PC-3 (cell line): ENCODE measurements around the gene ZDHHC7. TPM values are rescaled to one million over a fixed set of nuclear protein-coding genes. Genes with fewer than 3 reads are reported as not detected.

ENCODE experiments used
- ATAC-seq: fragments of 200-7000 bp; cut with Tn5 transposase; 2 replicates; pipeline ENCODE4 v1.9.1; 2020; ENCODE audit warnings: mild to moderate bottlenecking, moderate library complexity
- BruUV-seq: library from RNA; stranded (reverse); fragments of 400-500 nt; replicated peaks from 2 replicates; lab custom pipeline; 2021; lab: Mats Ljungman, UMichigan
- CTCF ChIA-PET: fragments of 300-600 bp; sonication (Branson Sonifier 250); formaldehyde crosslinking; loops from one replicate; lab custom pipeline; 2022; ENCODE audit warnings: antibody characterized with exemption; lab: Charles Lee
- POLR2A ChIA-PET: fragments of 300-600 bp; sonication (Branson Sonifier 250); formaldehyde crosslinking; loops from one replicate; lab custom pipeline; 2022; ENCODE audit warnings: antibody characterized with exemption; ENCODE audit not compliant: unreplicated experiment; lab: Charles Lee
- DNase-seq: peaks from one replicate; pipeline ENCODE4 v3.0.0-alpha.2; 2015
- H2AFZ ChIP-seq: fragments of 300-600 bp; sonication (generic); 2 replicates; pipeline ENCODE4 v1.6.0; 2016; ENCODE audit warnings: antibody characterized with exemption, low read length
- H3F3A ChIP-seq: fragments of 300-600 bp; sonication (generic); one replicate; pipeline ENCODE4 v1.6.0; 2017; ENCODE audit warnings: antibody characterized with exemption, low read length, control low read depth, mild to moderate bottlenecking; ENCODE audit not compliant: unreplicated experiment
- H3K27ac ChIP-seq: fragments of 300-600 bp; sonication (generic); 2 replicates; pipeline ENCODE4 v1.5.1; 2016; ENCODE audit warnings: mild to moderate bottlenecking, low read length
- H3K27me3 ChIP-seq: fragments of 300-600 bp; sonication (generic); 2 replicates; pipeline ENCODE4 v1.6.1; 2016; ENCODE audit warnings: low read length, mixed read lengths
- H3K36me3 ChIP-seq: fragments of 300-600 bp; sonication (generic); 2 replicates; pipeline ENCODE4 v1.6.1; 2016; ENCODE audit warnings: low read depth, mixed run types, low read length, mixed read lengths
- H3K4me1 ChIP-seq: fragments of 300-600 bp; sonication (generic); 2 replicates; pipeline ENCODE4 v1.5.1; 2016; ENCODE audit warnings: low read length; ENCODE audit not compliant: insufficient read depth
- H3K4me2 ChIP-seq: fragments of 300-600 bp; sonication (generic); 2 replicates; pipeline ENCODE4 v1.6.0; 2016; ENCODE audit warnings: low read length
- H3K4me3 ChIP-seq: fragments of 300-600 bp; sonication (generic); 2 replicates; pipeline ENCODE4 v1.5.1; 2016; ENCODE audit warnings: mild to moderate bottlenecking, low read length, mixed read lengths
- H3K79me2 ChIP-seq: fragments of 300-600 bp; sonication (generic); 2 replicates; pipeline ENCODE4 v1.6.1; 2017; ENCODE audit warnings: low read length, mixed read lengths
- H3K9ac ChIP-seq: fragments of 300-600 bp; sonication (generic); 2 replicates; pipeline ENCODE4 v1.6.0; 2016; ENCODE audit warnings: mild to moderate bottlenecking, low read length
- H3K9me2 ChIP-seq: fragments of 300-600 bp; sonication (generic); replicated peaks from 2 replicates; pipeline ENCODE4 v1.6.1; 2016; ENCODE audit warnings: mixed run types, low read length, mixed read lengths
- H3K9me3 ChIP-seq: fragments of 300-600 bp; sonication (generic); 2 replicates; pipeline ENCODE4 v1.6.1; 2016; ENCODE audit warnings: low read length, mixed read lengths
- H4K20me1 ChIP-seq: fragments of 300-600 bp; sonication (generic); 2 replicates; pipeline ENCODE4 v1.6.1; 2016; ENCODE audit warnings: low read length, mixed read lengths
- CTCF ChIP-seq: fragments of 300-600 bp; sonication (generic); conservative IDR thresholded peaks from 2 replicates; pipeline ENCODE4 v1.5.1; 2017; ENCODE audit warnings: antibody characterized with exemption, low read depth, mild to moderate bottlenecking, low read length
- EZH2 ChIP-seq: fragments of 300-600 bp; sonication (generic); IDR thresholded peaks from one replicate; pipeline ENCODE4 v1.6.1; 2017; ENCODE audit warnings: antibody characterized with exemption, mild to moderate bottlenecking, low read length; ENCODE audit not compliant: unreplicated experiment
- EZH2phosphoT487 ChIP-seq: fragments of 300-600 bp; sonication (generic); IDR thresholded peaks from 2 replicates; pipeline ENCODE4 v1.6.1; 2018; ENCODE audit warnings: mild to moderate bottlenecking, antibody characterized with exemption, low read length, borderline replicate concordance
- intact Hi-C: fragments of 100-400 bp; cut with micrococcal nuclease; formaldehyde crosslinking; loops from 2 replicates; pipeline ENCODE4 v1.9.0; 2023
- total RNA-seq: library from RNA; depleted of rRNA; stranded (reverse); fragments of >200 nt; gene quantifications from 2 replicates; pipeline ENCODE4 v1.2.3, GENCODE V29; 2014

ZDHHC7 gene
- total RNA-seq, 1 experiment from 2014 or later, result 42.1 TPM

- ChIA-PET POLR2A (no interaction called here), CTCF (no interaction called here)
- TF ChIP-seq EZH2 (no peak), CTCF (no peak), EZH2phosphoT487 (no peak)
- no peak overlapping the region for H3K27ac ChIP-seq
- no peaks in the 10 kb centered on the region for H4K20me1 ChIP-seq
- H3F3A ChIP-seq, result no peaks in the 10 kb centered on the region
- no peak overlapping the region for H3K4me3 ChIP-seq
- H3K9me2 ChIP-seq, result no peaks in the 10 kb centered on the region
- no peaks in the 10 kb centered on the region for H3K27me3 ChIP-seq
- H2AFZ ChIP-seq, result no peak overlapping the region
- H3K4me1 ChIP-seq, result peaks cover 10% of the 10 kb centered on the region
- H3K36me3 ChIP-seq, result no peaks in the 10 kb centered on the region
- intact Hi-C loops, result no loop called here
- BruUV-seq, result no TSS peak
- no peak for DNase-seq
- H3K9ac ChIP-seq, result no peak overlapping the region
- no peak overlapping the region for H3K4me2 ChIP-seq
- no peaks in the 10 kb centered on the region for H3K79me2 ChIP-seq
- no peak for ATAC-seq
- H3K9me3 ChIP-seq, result no peaks in the 10 kb centered on the region
Measured at GRCh38 chr16:84932681-84933080, 78.7 kb downstream of the ZDHHC7 start.

GRCh38 chr16:84931506-84931905 is 79.8 kb downstream of the ZDHHC7 start:
- BruUV-seq, result no TSS peak
- ChIA-PET CTCF (no interaction called here), POLR2A (no interaction called here)
- TF ChIP-seq EZH2phosphoT487, result no peak
- no peak for TF ChIP-seq CTCF
- TF ChIP-seq EZH2, result no peak
- no peak overlapping the region for H2AFZ ChIP-seq
- H4K20me1 ChIP-seq, result no peaks in the 10 kb centered on the region
- no peak overlapping the region for H3K4me2 ChIP-seq
- no peaks in the 10 kb centered on the region for H3K79me2 ChIP-seq
- no peaks in the 10 kb centered on the region for H3K27me3 ChIP-seq
- H3F3A ChIP-seq, result no peaks in the 10 kb centered on the region
- no peaks in the 10 kb centered on the region for H3K9me3 ChIP-seq
- DNase-seq, result no peak
- H3K27ac ChIP-seq, result no peak overlapping the region
- H3K4me1 ChIP-seq, result peaks cover 10% of the 10 kb centered on the region
- H3K4me3 ChIP-seq, result no peak overlapping the region
- intact Hi-C loops, result no loop called here
- H3K9me2 ChIP-seq, result no peaks in the 10 kb centered on the region
- no peak for ATAC-seq
- H3K36me3 ChIP-seq, result no peaks in the 10 kb centered on the region
- H3K9ac ChIP-seq, result no peak overlapping the region

- intact Hi-C loops, result no loop called here
- no peak overlapping the region for H2AFZ ChIP-seq
- no peak for DNase-seq
- POLR2A ChIA-PET, result no interaction called here
- TF ChIP-seq EZH2phosphoT487 (no peak), EZH2 (no peak), CTCF (no peak)
- no peaks in the 10 kb centered on the region for H3K27me3 ChIP-seq
- no peaks in the 10 kb centered on the region for H4K20me1 ChIP-seq
- no TSS peak for BruUV-seq
- H3K4me2 ChIP-seq, result no peak overlapping the region
- no peaks in the 10 kb centered on the region for H3F3A ChIP-seq
- H3K4me3 ChIP-seq, result no peak overlapping the region
- peaks cover 10% of the 10 kb centered on the region for H3K4me1 ChIP-seq
- H3K9me2 ChIP-seq, result no peaks in the 10 kb centered on the region
- H3K9ac ChIP-seq, result no peak overlapping the region
- CTCF ChIA-PET, result no interaction called here
- no peaks in the 10 kb centered on the region for H3K79me2 ChIP-seq
- ATAC-seq, result no peak
- H3K27ac ChIP-seq, result no peak overlapping the region
- no peaks in the 10 kb centered on the region for H3K9me3 ChIP-seq
- no peaks in the 10 kb centered on the region for H3K36me3 ChIP-seq
Measured at GRCh38 chr16:84931107-84931494, 80.2 kb downstream of the ZDHHC7 start.
